Psoas muscle (tissue), 8 donors: ENCODE results near the gene EPB41L5. TPM values are rescaled to one million over a fixed set of nuclear protein-coding genes. Genes with fewer than 3 reads are reported as not detected.

Experiments
- ATAC-seq, 4 donors: fragments of 200-7000 bp; cut with Tn5 transposase; one replicate each; pipeline ENCODE4 v1.9.1; 2020; ENCODE audit warnings: moderate library complexity in 3 of 4, mild to moderate bottlenecking in 2 of 4
- DNase-seq, 2 donors: peaks; one replicate each; pipeline ENCODE4 v3.0.0-alpha.2; 2020
- H3K27ac ChIP-seq: fragments of 200-600 bp; one replicate; pipeline ENCODE4 v1.8.0; 2022
- H3K27me3 ChIP-seq, 3 donors: fragments of 200-600 bp in 1 of 3; one replicate each; pipeline versions ENCODE4 v1.6.1 to v1.8.0; 2013 to 2022; ENCODE audit warnings: low read length in 2 of 3, mild to moderate bottlenecking in 2 of 3, moderate library complexity in 1 of 3; ENCODE audit not compliant: insufficient read depth in 3 of 3
- H3K36me3 ChIP-seq, 2 donors: fragments of 200-600 bp in 1 of 2; one replicate each; pipeline versions ENCODE4 v1.6.1 to v1.8.0; 2013 to 2022; ENCODE audit warnings: low read depth in 1 of 2, mild to moderate bottlenecking in 1 of 2, moderate library complexity in 1 of 2; ENCODE audit not compliant: insufficient read depth in 1 of 2
- H3K4me1 ChIP-seq: fragments of 200-600 bp; one replicate; pipeline ENCODE4 v1.8.0; 2022
- H3K4me3 ChIP-seq: fragments of 200-600 bp; one replicate; pipeline ENCODE4 v1.8.0; 2022; ENCODE audit warnings: mild to moderate bottlenecking
- H3K9me3 ChIP-seq: fragments of 200-600 bp; one replicate; pipeline ENCODE4 v1.8.0; 2022
- WGBS, 3 donors: extraction: QIAGEN DNeasy Blood & Tissue Kit; methylation state at CpG; one replicate each; pipeline versions ENCODE4 v1.1.6 to v1.1.7; 2013; 5-methylcytosine and 5-hydroxymethylcytosine counted together
- intact Hi-C, 2 donors: fragments of 100-400 bp; cut with DNase I; formaldehyde crosslinking; loops; one replicate each; pipeline versions ENCODE4 v1.11.0 to v1.14.2; 2022
- polyA plus RNA-seq, 3 donors: library from polyadenylated mRNA; stranded (reverse); fragments of 200-250 nt; gene quantifications; one replicate each; pipeline ENCODE4 v1.2.3, GENCODE V29; 2013
- total RNA-seq, 4 donors: library from RNA; stranded (reverse); fragmentation: NEBNext Ultra II Directional in 2 of 4; extraction: Animal tissue kit (Norgen Biotek cat#: 25700) in 2 of 4; gene quantifications; one replicate each; pipeline versions ENCODE4 v1.2.1 to v1.2.4, GENCODE V29; 2021 to 2023
- TF ChIP-seq, protein P1 (sequence below): fragments of 200-600 bp; IDR thresholded peaks from one replicate; pipeline ENCODE4 v1.8.0; 2022; ENCODE audit warnings: antibody characterized with exemption
- donor health status: healthy with polysubstance abuse.
- donor health status: DM: no; HTN: no; CAD: no; lungs with moderate emphysema.
- donor health status: Bipolar disorder and iron deficiency.
- donor health status: healthy.
- donor health status: DM: yes; HTN: yes; CAD: no.
- donor health status: DM: no; HTN: no; CAD: no.
- donor health status: DM: no; HTN: no; CAD: no.
- donor health status: DM: yes; HTN: yes; CAD: no.

Gene EPB41L5
- total and polyA plus RNA-seq, 7 donors = 4.2 to 16.0 (median 12.5) TPM

- TF ChIP-seq, protein P1, sequence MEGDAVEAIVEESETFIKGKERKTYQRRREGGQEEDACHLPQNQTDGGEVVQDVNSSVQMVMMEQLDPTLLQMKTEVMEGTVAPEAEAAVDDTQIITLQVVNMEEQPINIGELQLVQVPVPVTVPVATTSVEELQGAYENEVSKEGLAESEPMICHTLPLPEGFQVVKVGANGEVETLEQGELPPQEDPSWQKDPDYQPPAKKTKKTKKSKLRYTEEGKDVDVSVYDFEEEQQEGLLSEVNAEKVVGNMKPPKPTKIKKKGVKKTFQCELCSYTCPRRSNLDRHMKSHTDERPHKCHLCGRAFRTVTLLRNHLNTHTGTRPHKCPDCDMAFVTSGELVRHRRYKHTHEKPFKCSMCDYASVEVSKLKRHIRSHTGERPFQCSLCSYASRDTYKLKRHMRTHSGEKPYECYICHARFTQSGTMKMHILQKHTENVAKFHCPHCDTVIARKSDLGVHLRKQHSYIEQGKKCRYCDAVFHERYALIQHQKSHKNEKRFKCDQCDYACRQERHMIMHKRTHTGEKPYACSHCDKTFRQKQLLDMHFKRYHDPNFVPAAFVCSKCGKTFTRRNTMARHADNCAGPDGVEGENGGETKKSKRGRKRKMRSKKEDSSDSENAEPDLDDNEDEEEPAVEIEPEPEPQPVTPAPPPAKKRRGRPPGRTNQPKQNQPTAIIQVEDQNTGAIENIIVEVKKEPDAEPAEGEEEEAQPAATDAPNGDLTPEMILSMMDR = no peak
- Histone ChIP-seq H3K4me1 (peaks cover 19% of the 10 kb centered on the region), H3K27ac (peak overlapping the region; percentile 57), H3K9me3 (no peaks in the 10 kb centered on the region), H3K36me3 (no peaks in the 10 kb centered on the region), H3K4me3 (no peak overlapping the region), H3K27me3 (no peaks in the 10 kb centered on the region)
- ATAC-seq (peak in 3 of 4 donors; percentile 14 to 71 (median 64)), DNase-seq (no peak)
- intact Hi-C loops = loop anchor here (5.0 to 10.0 kb wide), 5 partner anchors 69 to 534 kb away; partner anchors contain the start of gene PTPN4 (in 1 of the 2)
- 18 to 34% (median 21%) methylated on average over 3 of the region's 3 CpGs for WGBS, 3 donors
These were observed 163.6 kb downstream of the EPB41L5 start for GRCh38 chr2:120176526-120176925.

DNA sequence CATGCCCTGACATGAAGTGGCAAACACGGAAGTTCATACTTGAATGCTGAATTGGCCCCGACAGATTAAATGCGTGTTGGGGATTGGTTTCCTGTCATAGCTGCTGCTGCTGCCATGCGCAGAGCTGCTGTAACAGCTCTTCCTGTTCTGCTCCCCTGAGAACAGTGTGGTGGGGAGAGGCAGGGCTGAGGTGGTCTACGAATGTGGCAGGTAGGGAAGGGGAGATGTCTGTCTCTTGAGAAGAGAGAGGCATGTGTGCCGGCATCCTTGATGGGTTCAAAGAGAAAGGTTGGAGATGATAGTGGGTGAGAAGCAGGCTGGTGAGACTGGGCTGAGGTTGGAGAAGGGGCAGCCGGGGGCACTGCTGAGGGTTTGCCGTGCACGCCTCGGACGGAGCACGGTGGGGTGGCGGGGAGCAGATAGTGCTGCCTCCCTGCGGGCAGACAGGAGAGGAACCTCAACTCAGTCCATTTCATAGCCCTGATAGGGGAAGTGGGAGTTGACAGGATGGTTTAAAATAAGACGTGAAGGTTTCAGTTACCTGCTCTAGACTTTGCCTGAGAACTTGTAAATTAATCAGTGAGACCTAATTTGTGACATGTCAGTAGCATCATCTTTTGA is 164.2 kb downstream of the EPB41L5 start:
- peak; percentile 37 to 57 (median 54) for ATAC-seq
- H3K36me3 ChIP-seq = no peaks in the 10 kb centered on the region
- no peaks in the 10 kb centered on the region for H3K27me3 ChIP-seq
- TF ChIP-seq, protein P1 = no peak
- peak; percentile 34 to 70 for DNase-seq
- peaks cover 19% of the 10 kb centered on the region for H3K4me1 ChIP-seq
- no peaks in the 10 kb centered on the region for H3K9me3 ChIP-seq
- intact Hi-C loops = loop anchor here (5.0 to 10.0 kb wide), 5 partner anchors 70 to 535 kb away; partner anchors contain the start of gene PTPN4 (in 1 of the 2)
- H3K4me3 ChIP-seq = peak overlapping the region; percentile 35
- WGBS, 3 donors = 55 to 66% (median 55%) methylated on average over 15 of the region's 15 CpGs
- peak overlapping the region; percentile 57 for H3K27ac ChIP-seq

DNA sequence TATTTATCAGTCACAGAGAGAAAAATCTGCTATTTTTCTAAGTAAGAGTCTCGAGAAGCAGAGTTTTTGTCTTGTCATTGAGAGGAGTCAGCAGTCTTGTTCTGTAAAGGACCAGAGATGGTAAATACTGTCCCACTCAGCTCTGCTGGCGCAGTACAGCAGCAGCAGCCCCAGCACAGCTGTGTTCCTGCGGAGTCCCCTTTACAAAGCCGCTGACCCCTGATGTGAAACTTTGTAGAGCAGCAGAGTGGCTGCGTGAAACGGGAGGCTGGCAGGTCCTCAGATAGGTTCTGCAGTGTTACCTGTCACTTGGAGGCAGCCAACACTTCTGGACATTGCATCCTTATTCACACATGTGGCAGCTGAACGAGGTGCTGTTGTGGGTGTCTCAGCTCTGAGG is 165.1 kb downstream of the EPB41L5 start:
- ATAC-seq (no peak), DNase-seq (no peak)
- Histone ChIP-seq H3K4me3 (no peak overlapping the region), H3K36me3 (no peaks in the 10 kb centered on the region), H3K4me1 (peaks cover 19% of the 10 kb centered on the region), H3K27me3 (no peaks in the 10 kb centered on the region), H3K27ac (no peak overlapping the region), H3K9me3 (no peaks in the 10 kb centered on the region)
- intact Hi-C loops = loop anchor here (5.0 to 10.0 kb wide), 5 partner anchors 71 to 536 kb away; partner anchors contain the start of gene PTPN4 (in 1 of the 2)
- TF ChIP-seq, protein P1 = no peak
- WGBS, 3 donors = 86 to 95% (median 87%) methylated on average over 7 of the region's 7 CpGs

GRCh38 chr2:120179396-120179795 is 166.5 kb downstream of the EPB41L5 start:
- H3K4me3 ChIP-seq = no peak overlapping the region
- DNase-seq = no peak
- WGBS, 3 donors = 83 to 90% (median 85%) methylated on average over 3 of the region's 3 CpGs
- no peaks in the 10 kb centered on the region for H3K27me3 ChIP-seq
- peaks cover 19% of the 10 kb centered on the region for H3K4me1 ChIP-seq
- no peaks in the 10 kb centered on the region for H3K36me3 ChIP-seq
- intact Hi-C loops = loop anchor here (5.0 to 10.0 kb wide), 5 partner anchors 72 to 537 kb away; partner anchors contain the start of gene PTPN4 (in 1 of the 2)
- no peak for ATAC-seq
- no peak overlapping the region for H3K27ac ChIP-seq
- H3K9me3 ChIP-seq = no peaks in the 10 kb centered on the region
- TF ChIP-seq, protein P1 = no peak
